ENCODE results near the gene SHISA9.

DNA sequence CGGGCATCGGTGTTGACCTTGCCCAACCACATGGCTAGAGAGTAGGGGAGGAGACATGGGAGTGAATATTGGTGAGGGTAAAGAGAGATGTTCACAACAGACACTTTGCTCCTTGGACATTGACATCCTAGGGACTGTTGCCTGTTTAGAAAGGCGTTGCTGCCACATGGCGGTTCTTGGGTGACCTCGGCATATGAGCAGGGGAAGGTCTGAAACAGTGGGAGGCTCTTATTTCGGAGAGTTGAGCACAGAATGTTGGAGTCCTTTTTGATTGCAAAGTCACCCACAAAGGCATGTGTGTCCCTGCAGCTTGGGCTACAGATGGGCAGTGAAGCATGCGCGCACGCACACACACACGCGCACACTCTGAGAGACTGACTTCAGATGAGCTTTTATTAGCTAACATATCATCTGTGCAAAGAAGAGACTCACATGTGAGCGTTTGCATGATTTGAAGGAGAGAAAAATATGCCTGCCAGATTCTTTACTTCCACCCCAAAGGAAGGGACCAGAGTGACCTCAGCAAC is 104.4 kb downstream of the SHISA9 start:
- TF ChIP-seq, protein P1, sequence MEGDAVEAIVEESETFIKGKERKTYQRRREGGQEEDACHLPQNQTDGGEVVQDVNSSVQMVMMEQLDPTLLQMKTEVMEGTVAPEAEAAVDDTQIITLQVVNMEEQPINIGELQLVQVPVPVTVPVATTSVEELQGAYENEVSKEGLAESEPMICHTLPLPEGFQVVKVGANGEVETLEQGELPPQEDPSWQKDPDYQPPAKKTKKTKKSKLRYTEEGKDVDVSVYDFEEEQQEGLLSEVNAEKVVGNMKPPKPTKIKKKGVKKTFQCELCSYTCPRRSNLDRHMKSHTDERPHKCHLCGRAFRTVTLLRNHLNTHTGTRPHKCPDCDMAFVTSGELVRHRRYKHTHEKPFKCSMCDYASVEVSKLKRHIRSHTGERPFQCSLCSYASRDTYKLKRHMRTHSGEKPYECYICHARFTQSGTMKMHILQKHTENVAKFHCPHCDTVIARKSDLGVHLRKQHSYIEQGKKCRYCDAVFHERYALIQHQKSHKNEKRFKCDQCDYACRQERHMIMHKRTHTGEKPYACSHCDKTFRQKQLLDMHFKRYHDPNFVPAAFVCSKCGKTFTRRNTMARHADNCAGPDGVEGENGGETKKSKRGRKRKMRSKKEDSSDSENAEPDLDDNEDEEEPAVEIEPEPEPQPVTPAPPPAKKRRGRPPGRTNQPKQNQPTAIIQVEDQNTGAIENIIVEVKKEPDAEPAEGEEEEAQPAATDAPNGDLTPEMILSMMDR (IDR thresholded peaks at IDR 0.05; ENCODE audit: low read depth, low read length) = no peak
- no peak for TF ChIP-seq POLR2A (IDR thresholded peaks at IDR 0.05; ENCODE audit: extremely low read depth, insufficient read length)
- TF ChIP-seq, protein P2, sequence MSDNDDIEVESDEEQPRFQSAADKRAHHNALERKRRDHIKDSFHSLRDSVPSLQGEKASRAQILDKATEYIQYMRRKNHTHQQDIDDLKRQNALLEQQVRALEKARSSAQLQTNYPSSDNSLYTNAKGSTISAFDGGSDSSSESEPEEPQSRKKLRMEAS (IDR thresholded peaks at IDR 0.05; ENCODE audit: low read depth, low read length) = no peak

Measured in NB4 (cell line).